Astrocyte (in vitro differentiated cells and primary cell): ENCODE measurements around the gene PYHIN1. TPM values are rescaled to one million over a fixed set of nuclear protein-coding genes. Genes with fewer than 3 reads are reported as not detected.

Source experiments
- DNase-seq: peaks from one replicate; pipeline ENCODE4 v3.0.0-alpha.2; 2010; ENCODE audit warnings: low read depth
- FAIRE-seq: peaks from 2 replicates; lab custom pipeline; 2011; peaks lifted over from hg19 to GRCh38; lab: Jason Lieb, UNC
- H2AFZ ChIP-seq: 2 replicates; pipeline ENCODE4 v1.6.0; 2012; ENCODE audit warnings: low read depth, low read length, inconsistent platforms
- H3K27ac ChIP-seq: 2 replicates; pipeline ENCODE4 v1.5.1; 2011; ENCODE audit warnings: low read depth, low read length, inconsistent platforms
- H3K27me3 ChIP-seq: 2 replicates; pipeline ENCODE4 v1.6.0; 2011; ENCODE audit warnings: low read length, inconsistent platforms; ENCODE audit not compliant: insufficient read depth
- H3K36me3 ChIP-seq: 2 replicates; pipeline ENCODE4 v1.5.1; 2011; ENCODE audit warnings: low read length, inconsistent platforms; ENCODE audit not compliant: insufficient read depth
- H3K4me1 ChIP-seq: 2 replicates; pipeline ENCODE4 v1.5.1; 2011; ENCODE audit warnings: low read length, inconsistent platforms; ENCODE audit not compliant: insufficient read depth
- H3K4me2 ChIP-seq: 2 replicates; pipeline ENCODE4 v1.6.0; 2012; ENCODE audit warnings: low read length, inconsistent platforms
- H3K4me3 ChIP-seq: 2 replicates; pipeline ENCODE4 v1.5.1; 2011; ENCODE audit warnings: low read depth, mild to moderate bottlenecking, low read length, inconsistent platforms; ENCODE audit not compliant: insufficient read depth
- H3K79me2 ChIP-seq: 2 replicates; pipeline ENCODE4 v1.6.0; 2012; ENCODE audit warnings: mild to moderate bottlenecking, low read length, inconsistent platforms; ENCODE audit not compliant: insufficient read depth
- H3K9ac ChIP-seq: 2 replicates; pipeline ENCODE4 v1.6.0; 2012; ENCODE audit warnings: mild to moderate bottlenecking, low read length, inconsistent platforms
- H3K9me3 ChIP-seq: 2 replicates; pipeline ENCODE4 v1.5.1; 2012; ENCODE audit warnings: low read depth, mild to moderate bottlenecking, low read length, inconsistent platforms; ENCODE audit not compliant: insufficient read depth
- H4K20me1 ChIP-seq: 2 replicates; pipeline ENCODE4 v1.6.0; 2012; ENCODE audit warnings: low read length, inconsistent platforms; ENCODE audit not compliant: insufficient read depth
- H3K27ac Mint-ChIP-seq: one replicate; pipeline ENCODE4 v1.8.0; 2021; ENCODE audit warnings: mild to moderate bottlenecking, mixed read lengths; ENCODE audit not compliant: unreplicated experiment
- H3K27me3 Mint-ChIP-seq: one replicate; pipeline ENCODE4 v1.8.0; 2021; ENCODE audit warnings: low read depth, mixed read lengths; ENCODE audit not compliant: unreplicated experiment
- H3K36me3 Mint-ChIP-seq: one replicate; pipeline ENCODE4 v1.8.0; 2021; ENCODE audit warnings: low read depth, mixed read lengths; ENCODE audit not compliant: unreplicated experiment
- H3K4me1 Mint-ChIP-seq: one replicate; pipeline ENCODE4 v1.8.0; 2021; ENCODE audit warnings: low read depth, mixed read lengths; ENCODE audit not compliant: unreplicated experiment
- H3K4me3 Mint-ChIP-seq: one replicate; pipeline ENCODE4 v1.8.0; 2021; ENCODE audit warnings: mild to moderate bottlenecking, moderate library complexity, mixed read lengths; ENCODE audit not compliant: unreplicated experiment
- H3K9me3 Mint-ChIP-seq: one replicate; pipeline ENCODE4 v1.8.0; 2021; ENCODE audit warnings: mild to moderate bottlenecking, mixed read lengths; ENCODE audit not compliant: unreplicated experiment
- CTCF ChIP-seq: IDR thresholded peaks from 2 replicates; pipeline ENCODE4 v1.5.1; 2011; ENCODE audit warnings: low read depth, mild to moderate bottlenecking, inconsistent platforms, low read length, moderate library complexity; ENCODE audit not compliant: insufficient read depth
- EZH2 ChIP-seq: IDR thresholded peaks from 2 replicates; pipeline ENCODE4 v1.6.1; 2012; ENCODE audit warnings: mild to moderate bottlenecking, low read length, inconsistent platforms; ENCODE audit not compliant: insufficient read depth
- total RNA-seq: library from RNA; stranded (reverse); gene quantifications from 2 replicates; pipeline ENCODE4 v1.2.1, GENCODE V29; 2021

The PYHIN1 gene
- total RNA-seq, 1 donor from 2014 or later, result not detected

GRCh38 chr1:158999316-159000069 is 68.1 kb downstream of the PYHIN1 start:
- peaks cover 3% of the 10 kb centered on the region for H3K4me1 Mint-ChIP-seq
- Histone ChIP-seq H4K20me1 (no peaks in the 10 kb centered on the region), H3K4me1 (peaks cover 23% of the 10 kb centered on the region), H2AFZ (peak overlapping the region; percentile 98), H3K36me3 (no peaks in the 10 kb centered on the region), H3K27me3 (no peaks in the 10 kb centered on the region), H3K4me3 (peak overlapping the region; percentile 77), H3K9ac (peak overlapping the region; percentile 91), H3K27ac (peak overlapping the region; percentile 94), H3K9me3 (no peaks in the 10 kb centered on the region), H3K4me2 (peak overlapping the region; percentile 95), H3K79me2 (no peaks in the 10 kb centered on the region)
- H3K27me3 Mint-ChIP-seq, result no peaks in the 10 kb centered on the region
- DNase-seq, result peak; percentile 91
- no peaks in the 10 kb centered on the region for H3K36me3 Mint-ChIP-seq
- peak; percentile 84 for FAIRE-seq
- H3K27ac Mint-ChIP-seq, result peak overlapping the region; percentile 92
- H3K4me3 Mint-ChIP-seq, result peak overlapping the region; percentile 81
- H3K9me3 Mint-ChIP-seq, result no peaks in the 10 kb centered on the region
- TF ChIP-seq EZH2, result no peak
- TF ChIP-seq CTCF, result no peak

GRCh38 chr1:159000070-159000409 is 68.7 kb downstream of the PYHIN1 start:
- FAIRE-seq, result no peak
- peak overlapping the region; percentile 77 for H3K4me3 ChIP-seq
- no peak for DNase-seq
- Mint-ChIP-seq H3K27ac (peak overlapping the region; percentile 92), H3K36me3 (no peaks in the 10 kb centered on the region), H3K27me3 (no peaks in the 10 kb centered on the region), H3K4me1 (peaks cover 3% of the 10 kb centered on the region), H3K4me3 (peak overlapping the region; percentile 81), H3K9me3 (no peaks in the 10 kb centered on the region)
- H3K36me3 ChIP-seq, result no peaks in the 10 kb centered on the region
- no peaks in the 10 kb centered on the region for H4K20me1 ChIP-seq
- peak overlapping the region; percentile 91 for H3K9ac ChIP-seq
- no peak for TF ChIP-seq CTCF
- TF ChIP-seq EZH2, result no peak
- H3K9me3 ChIP-seq, result no peaks in the 10 kb centered on the region
- H3K27me3 ChIP-seq, result no peaks in the 10 kb centered on the region
- no peaks in the 10 kb centered on the region for H3K79me2 ChIP-seq
- peak overlapping the region; percentile 98 for H2AFZ ChIP-seq
- H3K4me2 ChIP-seq, result peak overlapping the region; percentile 95
- H3K27ac ChIP-seq, result peak overlapping the region; percentile 94
- peaks cover 23% of the 10 kb centered on the region for H3K4me1 ChIP-seq

GRCh38 chr1:159000625-159001024 is 69.3 kb downstream of the PYHIN1 start:
- H4K20me1 ChIP-seq, result no peaks in the 10 kb centered on the region
- H3K27ac Mint-ChIP-seq, result no peak overlapping the region
- no peaks in the 10 kb centered on the region for H3K9me3 ChIP-seq
- H3K27ac ChIP-seq, result peak overlapping the region; percentile 94
- no peaks in the 10 kb centered on the region for H3K79me2 ChIP-seq
- TF ChIP-seq EZH2, result no peak
- TF ChIP-seq CTCF, result no peak
- H3K4me2 ChIP-seq, result peak overlapping the region; percentile 95
- no peaks in the 10 kb centered on the region for H3K27me3 Mint-ChIP-seq
- peaks cover 3% of the 10 kb centered on the region for H3K4me1 Mint-ChIP-seq
- DNase-seq (peak; percentile 90), FAIRE-seq (peak; percentile 93)
- no peaks in the 10 kb centered on the region for H3K27me3 ChIP-seq
- H3K4me3 ChIP-seq, result peak overlapping the region; percentile 77
- H3K9ac ChIP-seq, result peak overlapping the region; percentile 91
- peaks cover 23% of the 10 kb centered on the region for H3K4me1 ChIP-seq
- peak overlapping the region; percentile 81 for H3K4me3 Mint-ChIP-seq
- no peaks in the 10 kb centered on the region for H3K9me3 Mint-ChIP-seq
- no peaks in the 10 kb centered on the region for H3K36me3 Mint-ChIP-seq
- H3K36me3 ChIP-seq, result no peaks in the 10 kb centered on the region
- no peak overlapping the region for H2AFZ ChIP-seq
